Measurements from ENCODE around the gene NFATC3. TPM values are rescaled to one million over a fixed set of nuclear protein-coding genes. Genes with fewer than 3 reads are reported as not detected.
"Not testable (repeated sequence)": the region's sequence is repeated elsewhere in the genome, so short reads cannot be mapped to it uniquely, and the experiment has no call there.

Gene NFATC3
- total RNA-seq, 1 donor from 2014 or later, result 23.2 TPM

DNA sequence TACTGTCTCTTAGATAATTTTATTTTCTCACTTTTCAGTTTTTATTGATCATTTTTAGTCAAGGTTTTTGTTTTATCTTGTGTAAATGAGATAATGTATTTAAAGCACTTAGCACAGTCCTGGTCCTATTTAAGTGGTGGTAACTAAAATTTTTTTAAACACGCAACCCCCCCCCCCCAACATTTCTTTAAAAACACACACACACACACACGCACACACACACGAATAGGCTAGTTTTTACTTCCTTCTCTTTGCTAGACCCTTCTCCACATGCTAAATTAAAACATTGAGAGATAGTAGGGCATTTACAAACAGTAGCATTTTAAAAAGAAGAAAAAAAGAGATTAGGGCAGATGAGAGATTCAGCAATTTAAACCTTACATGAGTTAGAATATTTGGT, 5.0 kb downstream of the NFATC3 start:
- DNase-seq, result no peak

DNA sequence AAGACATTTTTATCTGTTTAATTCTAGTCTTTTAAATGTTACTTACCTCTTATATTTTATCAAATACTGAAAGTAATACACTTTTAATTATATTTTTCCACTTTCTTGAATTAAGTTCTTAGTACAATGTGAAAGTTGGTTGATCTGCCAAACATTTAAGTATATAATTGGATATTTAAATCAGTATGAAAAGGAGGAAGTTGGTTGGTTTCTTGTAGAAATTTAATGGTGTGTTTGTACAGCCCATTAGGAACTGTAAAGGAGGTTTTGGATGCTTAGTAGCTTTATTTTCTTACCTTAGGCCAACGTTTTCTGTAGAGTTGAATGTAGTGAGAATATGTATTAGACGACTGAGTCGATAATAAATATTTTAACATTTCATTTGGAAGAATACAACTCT, 5.4 kb downstream of the NFATC3 start:
- DNase-seq, result no peak

DNA sequence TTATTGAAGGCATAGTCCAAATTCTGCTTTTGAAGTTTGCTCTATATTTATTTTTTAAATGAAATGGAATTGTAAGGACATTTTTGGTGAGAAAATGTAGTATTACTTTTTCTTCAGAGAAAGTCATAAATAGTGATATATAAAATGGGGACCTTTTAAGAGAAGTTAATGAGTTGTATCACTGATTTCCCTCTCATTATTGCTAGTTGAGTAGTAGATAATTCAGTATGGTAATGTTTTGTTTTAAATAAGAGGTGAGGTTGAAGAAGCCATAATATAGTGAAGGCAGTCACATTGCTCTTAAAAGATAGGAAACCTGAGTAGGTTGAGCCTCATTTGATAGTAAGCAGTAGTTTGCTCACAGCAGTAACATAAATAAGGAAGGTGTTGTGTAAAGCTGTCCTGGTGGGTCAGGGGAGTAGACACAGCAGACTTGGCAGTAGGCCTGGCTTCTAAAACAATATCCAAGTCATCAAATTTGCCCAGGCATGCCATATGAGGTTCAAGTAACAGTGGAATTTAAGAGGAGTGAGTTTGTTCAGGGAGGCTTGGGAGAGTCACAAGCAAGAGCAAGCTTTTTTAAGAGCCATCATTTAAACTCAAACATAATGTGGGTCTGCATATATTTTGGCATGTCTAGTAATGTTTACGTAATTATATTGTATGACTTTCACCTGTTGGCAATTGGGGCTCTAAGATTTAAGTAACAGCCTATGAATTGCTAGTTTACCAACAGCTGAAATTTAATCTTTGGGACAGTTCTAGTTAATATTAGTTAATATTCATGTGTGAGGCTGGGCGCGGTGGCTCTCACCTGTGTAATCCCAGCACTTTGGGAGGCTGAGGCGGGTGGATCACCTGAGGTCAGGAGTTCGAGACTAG, 6.5 kb downstream of the NFATC3 start:
- DNase-seq, result no peak

- DNase-seq, result not testable (repeated sequence)
Measured at GRCh38 chr16:68092275-68092674, 7.1 kb downstream of the NFATC3 start.

DNA sequence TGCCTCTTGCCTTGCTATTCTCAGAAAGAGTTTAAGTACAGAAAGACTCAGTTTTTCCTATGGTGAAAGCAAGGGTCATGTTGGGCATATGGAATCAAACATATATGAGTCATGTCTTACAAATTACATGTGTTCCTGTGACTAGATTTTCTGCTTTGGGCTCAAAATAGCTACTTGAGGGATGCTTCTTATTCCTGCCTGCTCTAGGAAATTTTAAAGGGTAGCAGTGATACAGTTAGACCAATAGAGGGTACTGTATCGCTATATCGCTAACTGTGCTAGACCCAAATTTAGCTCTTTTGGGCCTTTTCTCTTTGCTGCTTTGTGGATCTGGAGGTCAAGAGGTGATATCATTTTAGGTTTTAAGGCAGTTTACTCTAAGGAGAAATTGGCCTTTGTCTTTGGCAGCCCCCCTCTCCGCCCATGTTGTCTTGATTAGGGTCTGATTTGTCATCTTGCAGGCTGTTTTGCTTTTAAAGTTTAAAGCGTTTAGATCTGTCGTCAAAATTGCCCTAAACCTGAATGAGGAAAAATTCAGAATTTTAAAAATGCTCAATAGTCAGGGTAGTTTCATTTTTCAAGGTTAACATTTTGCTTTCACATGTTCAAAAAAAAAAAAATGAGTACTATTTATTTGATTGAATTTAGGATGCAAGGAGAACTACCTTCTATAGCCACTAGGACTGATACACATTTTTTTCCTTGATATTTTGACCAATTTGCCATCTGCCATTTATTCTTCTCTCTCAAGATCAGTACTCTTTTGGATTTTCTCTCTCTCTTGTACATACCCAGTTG, 8.8 kb downstream of the NFATC3 start:
- no peak for DNase-seq

DNA sequence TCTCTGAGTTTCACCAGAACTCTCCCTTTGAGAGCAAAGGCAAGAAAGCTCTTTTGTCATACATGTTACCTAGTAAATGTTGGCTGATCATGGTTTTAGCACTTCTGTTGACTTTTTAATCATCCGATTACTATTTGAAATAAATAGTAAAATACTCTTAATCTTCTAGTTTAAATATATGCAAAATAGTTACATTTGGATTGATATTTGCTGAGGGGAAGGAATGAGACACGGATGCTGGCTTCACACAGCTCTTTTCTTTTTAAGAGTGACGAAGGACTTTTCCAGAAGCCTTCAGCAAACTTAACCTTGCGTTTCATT, 9.4 kb downstream of the NFATC3 start:
- no peak for DNase-seq

GRCh38 chr16:68096491-68096890, 11.3 kb downstream of the NFATC3 start:
- no peak for DNase-seq

GRCh38 chr16:68097088-68097487, 11.9 kb downstream of the NFATC3 start:
- DNase-seq, result no peak

GRCh38 chr16:68097895-68098294, 12.7 kb downstream of the NFATC3 start:
- DNase-seq, result no peak

- no peak for DNase-seq
Measured at GRCh38 chr16:68100488-68100887, 15.3 kb downstream of the NFATC3 start.

DNA sequence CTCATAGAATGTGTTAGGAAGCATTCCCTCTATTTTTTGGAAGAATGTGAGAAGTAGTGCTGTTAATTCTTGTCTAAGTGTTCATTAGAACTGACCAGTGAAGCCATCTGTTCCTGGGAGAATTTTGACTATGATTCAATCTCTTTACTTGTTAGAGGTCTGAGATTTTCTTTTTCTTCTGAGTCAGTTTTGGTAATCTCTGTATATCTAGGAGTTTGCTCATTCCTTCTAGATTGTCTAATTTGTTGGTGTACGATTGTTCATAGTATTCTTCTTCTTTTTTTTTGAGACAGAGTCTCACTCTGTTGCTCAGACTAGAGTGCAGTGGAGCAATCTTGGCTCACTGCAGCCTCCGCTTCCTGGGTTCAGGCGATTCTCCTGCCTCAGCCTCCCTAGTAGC, 20.4 kb downstream of the NFATC3 start:
- no peak for DNase-seq

DNA sequence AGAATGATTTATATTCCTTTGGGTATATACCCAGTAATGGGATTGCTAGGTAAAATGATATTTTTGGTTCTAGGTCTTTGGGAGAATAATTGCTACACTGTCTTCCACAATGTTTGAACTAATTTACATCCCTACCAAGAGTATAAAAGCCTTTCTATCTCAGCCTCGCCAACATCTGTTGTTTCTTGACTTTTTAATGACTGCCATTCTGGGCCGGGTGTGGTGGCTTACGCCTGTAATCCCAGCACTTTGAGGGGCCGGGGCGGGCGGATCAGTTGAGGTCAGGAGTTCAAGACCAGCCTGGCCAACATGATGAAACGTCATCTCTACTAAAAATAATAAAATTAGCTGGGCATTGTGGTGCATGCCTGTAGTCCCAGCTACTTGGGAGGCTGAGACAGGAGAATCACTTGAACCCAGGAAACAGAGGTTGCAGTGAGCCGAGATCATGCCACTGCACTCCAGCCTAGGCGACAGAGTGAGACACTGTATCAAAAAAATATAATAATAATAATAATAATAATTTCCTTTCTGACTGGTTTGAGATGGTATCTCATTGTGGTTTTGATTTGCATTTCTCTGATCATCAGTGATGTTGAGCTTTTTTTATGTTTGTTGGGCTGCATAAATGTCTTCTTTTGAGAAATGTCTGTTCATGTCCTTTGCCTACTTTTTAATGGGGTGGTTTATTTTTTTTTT, 22.2 kb downstream of the NFATC3 start:
- not testable (repeated sequence) for DNase-seq

- DNase-seq, result not testable (repeated sequence)
Measured at GRCh38 chr16:68109156-68109555, 24.0 kb downstream of the NFATC3 start.

DNA sequence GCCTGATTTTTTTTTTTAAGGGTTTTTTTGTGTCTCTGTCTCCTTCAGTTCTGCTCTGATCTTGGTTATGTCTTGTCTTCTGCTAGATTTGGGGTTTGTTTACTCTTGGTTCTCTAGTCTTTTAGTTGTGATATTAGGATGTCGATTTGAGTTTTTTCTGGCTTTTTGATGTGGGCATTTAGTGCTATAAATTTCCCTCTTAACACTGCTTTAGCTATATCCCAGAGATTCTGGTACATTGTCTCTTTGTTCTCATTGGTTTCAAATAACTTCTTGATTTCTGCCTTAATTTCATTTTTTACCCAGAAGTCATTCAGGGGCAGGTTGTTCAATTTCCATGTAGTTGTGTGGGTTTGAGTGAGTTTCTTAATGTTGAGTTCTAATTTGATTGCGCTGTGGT, 25.4 kb downstream of the NFATC3 start:
- not testable (repeated sequence) for DNase-seq

DNA sequence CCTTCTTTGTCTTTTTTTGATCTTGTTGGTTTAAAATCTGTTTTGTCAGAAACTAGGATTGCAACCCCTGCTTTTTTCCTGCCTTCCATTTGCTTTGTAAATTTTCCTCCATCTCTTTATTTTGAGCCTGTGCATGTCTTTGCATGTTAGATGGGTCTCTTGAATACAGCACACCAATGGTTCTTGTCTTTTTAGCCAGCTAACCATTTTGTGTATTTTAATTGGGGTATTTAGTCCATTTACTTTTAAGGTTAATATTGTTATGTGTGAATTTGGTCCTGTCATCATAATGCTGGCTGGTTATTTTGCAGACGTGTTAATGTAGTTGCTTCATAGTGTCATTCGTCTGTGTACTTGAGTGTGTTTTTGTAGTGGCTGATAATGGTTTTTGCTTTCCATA, 26.2 kb downstream of the NFATC3 start:
- DNase-seq, result no peak

- no peak for DNase-seq
Measured at GRCh38 chr16:68113059-68113761, 28.0 kb downstream of the NFATC3 start.

GRCh38 chr16:68113765-68114240, 28.6 kb downstream of the NFATC3 start:
- no peak for DNase-seq

- not testable (repeated sequence) for DNase-seq
Measured at GRCh38 chr16:68114939-68115338, 29.8 kb downstream of the NFATC3 start.

- DNase-seq, result no peak
Measured at GRCh38 chr16:68115851-68116250, 30.7 kb downstream of the NFATC3 start.

GRCh38 chr16:68116256-68116867, 31.2 kb downstream of the NFATC3 start:
- no peak for DNase-seq

GRCh38 chr16:68117884-68118283, 32.7 kb downstream of the NFATC3 start:
- no peak for DNase-seq

- DNase-seq, result not testable (repeated sequence)
Measured at GRCh38 chr16:68118954-68119353, 33.8 kb downstream of the NFATC3 start.

Data from occipital lobe (tissue), 2 donors.